ENCODE measurements around the gene DENND2C. TPM values are rescaled to one million over a fixed set of nuclear protein-coding genes. Genes with fewer than 3 reads are reported as not detected.

Gene DENND2C
- total RNA-seq, 1 experiment from 2014 or later, result 1.1 TPM

DNA sequence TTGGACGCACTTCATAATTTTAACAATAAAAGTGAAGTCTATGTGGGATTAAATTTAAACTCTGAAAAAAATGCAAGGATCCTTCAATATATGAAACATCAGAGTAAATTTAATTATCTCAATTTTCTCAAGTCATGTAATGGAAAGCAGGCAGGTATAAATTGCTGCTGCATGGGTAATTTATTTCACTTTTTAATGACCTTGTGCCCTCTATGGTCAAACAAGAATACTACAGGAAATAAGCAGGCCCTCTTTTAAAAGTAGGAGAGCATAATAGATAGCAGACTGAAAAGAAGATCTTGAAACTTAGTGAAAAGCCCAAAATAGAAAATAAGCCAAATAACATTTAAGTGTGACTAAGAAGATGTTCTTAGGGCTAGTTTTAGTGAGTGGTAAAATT is 111.3 kb downstream of the DENND2C start:
- in situ Hi-C loops (cut with HindIII; ENCODE audit: low pct_unique_long_range_greater_than_20kb, low sequenced_read_pairs) (no loop called here), intact Hi-C loops (cut with micrococcal nuclease; ENCODE audit: unreplicated experiment) (no loop called here)
- no TSS peak for BruUV-seq (replicated peaks)
- no peak for ATAC-seq
- Histone ChIP-seq H3K4me3 (ENCODE audit: low read depth in 2 of 2, low read length in 2 of 2) (no peak overlapping the region), H3K27me3 (ENCODE audit: control insufficient read depth, insufficient read depth, low read length) (no peaks in the 10 kb centered on the region), H3K36me3 (ENCODE audit: control insufficient read depth, insufficient read depth, low read length) (no peaks in the 10 kb centered on the region), H3K4me1 (ENCODE audit: control insufficient read depth, insufficient read depth, low read length) (no peaks in the 10 kb centered on the region), H3K27ac (ENCODE audit: low read length) (no peak overlapping the region), H3K9me3 (ENCODE audit: control insufficient read depth, insufficient read depth, low read depth, low read length) (no peaks in the 10 kb centered on the region)
- ChIA-PET CTCF (no interaction called here), POLR2A (no interaction called here)
- no peak for TF ChIP-seq SIN3A (IDR thresholded peaks at IDR 0.05; ENCODE audit: borderline replicate concordance, insufficient read depth, low read depth, low read length)
- no peak for TF ChIP-seq TCF7L2 (IDR thresholded peaks at IDR 0.05; ENCODE audit: low read depth, low read length)
- TF ChIP-seq, protein P1, sequence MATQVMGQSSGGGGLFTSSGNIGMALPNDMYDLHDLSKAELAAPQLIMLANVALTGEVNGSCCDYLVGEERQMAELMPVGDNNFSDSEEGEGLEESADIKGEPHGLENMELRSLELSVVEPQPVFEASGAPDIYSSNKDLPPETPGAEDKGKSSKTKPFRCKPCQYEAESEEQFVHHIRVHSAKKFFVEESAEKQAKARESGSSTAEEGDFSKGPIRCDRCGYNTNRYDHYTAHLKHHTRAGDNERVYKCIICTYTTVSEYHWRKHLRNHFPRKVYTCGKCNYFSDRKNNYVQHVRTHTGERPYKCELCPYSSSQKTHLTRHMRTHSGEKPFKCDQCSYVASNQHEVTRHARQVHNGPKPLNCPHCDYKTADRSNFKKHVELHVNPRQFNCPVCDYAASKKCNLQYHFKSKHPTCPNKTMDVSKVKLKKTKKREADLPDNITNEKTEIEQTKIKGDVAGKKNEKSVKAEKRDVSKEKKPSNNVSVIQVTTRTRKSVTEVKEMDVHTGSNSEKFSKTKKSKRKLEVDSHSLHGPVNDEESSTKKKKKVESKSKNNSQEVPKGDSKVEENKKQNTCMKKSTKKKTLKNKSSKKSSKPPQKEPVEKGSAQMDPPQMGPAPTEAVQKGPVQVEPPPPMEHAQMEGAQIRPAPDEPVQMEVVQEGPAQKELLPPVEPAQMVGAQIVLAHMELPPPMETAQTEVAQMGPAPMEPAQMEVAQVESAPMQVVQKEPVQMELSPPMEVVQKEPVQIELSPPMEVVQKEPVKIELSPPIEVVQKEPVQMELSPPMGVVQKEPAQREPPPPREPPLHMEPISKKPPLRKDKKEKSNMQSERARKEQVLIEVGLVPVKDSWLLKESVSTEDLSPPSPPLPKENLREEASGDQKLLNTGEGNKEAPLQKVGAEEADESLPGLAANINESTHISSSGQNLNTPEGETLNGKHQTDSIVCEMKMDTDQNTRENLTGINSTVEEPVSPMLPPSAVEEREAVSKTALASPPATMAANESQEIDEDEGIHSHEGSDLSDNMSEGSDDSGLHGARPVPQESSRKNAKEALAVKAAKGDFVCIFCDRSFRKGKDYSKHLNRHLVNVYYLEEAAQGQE (IDR thresholded peaks at IDR 0.05; ENCODE audit: insufficient read depth in 1 of 2, low read depth in 2 of 2, low read length in 1 of 2), result no peak
- TF ChIP-seq, protein P2, sequence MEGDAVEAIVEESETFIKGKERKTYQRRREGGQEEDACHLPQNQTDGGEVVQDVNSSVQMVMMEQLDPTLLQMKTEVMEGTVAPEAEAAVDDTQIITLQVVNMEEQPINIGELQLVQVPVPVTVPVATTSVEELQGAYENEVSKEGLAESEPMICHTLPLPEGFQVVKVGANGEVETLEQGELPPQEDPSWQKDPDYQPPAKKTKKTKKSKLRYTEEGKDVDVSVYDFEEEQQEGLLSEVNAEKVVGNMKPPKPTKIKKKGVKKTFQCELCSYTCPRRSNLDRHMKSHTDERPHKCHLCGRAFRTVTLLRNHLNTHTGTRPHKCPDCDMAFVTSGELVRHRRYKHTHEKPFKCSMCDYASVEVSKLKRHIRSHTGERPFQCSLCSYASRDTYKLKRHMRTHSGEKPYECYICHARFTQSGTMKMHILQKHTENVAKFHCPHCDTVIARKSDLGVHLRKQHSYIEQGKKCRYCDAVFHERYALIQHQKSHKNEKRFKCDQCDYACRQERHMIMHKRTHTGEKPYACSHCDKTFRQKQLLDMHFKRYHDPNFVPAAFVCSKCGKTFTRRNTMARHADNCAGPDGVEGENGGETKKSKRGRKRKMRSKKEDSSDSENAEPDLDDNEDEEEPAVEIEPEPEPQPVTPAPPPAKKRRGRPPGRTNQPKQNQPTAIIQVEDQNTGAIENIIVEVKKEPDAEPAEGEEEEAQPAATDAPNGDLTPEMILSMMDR (IDR thresholded peaks at IDR 0.05), result peak; percentile 46; the same call in 1 of the 2 replicates
- DNase-seq (ENCODE audit: low read depth, low spot score), result no peak

DNA sequence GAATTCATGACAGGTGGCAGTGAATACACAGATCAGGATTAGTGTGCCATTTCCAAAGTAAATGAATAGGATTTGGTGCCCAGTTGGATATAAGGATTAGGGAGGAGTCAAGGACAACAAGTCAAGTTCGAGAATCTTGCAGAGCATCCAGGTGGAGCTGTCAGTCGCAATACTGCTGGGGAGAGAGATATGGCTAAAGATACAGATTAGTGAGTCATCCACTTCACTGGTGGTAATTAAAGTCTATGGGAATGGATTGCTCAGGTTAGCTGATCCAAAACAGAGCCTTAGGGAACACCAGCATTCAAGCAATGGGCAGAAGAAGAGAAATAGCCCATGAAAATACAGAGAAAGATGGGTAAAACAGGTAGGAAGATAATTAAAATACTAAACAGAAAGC is 115.3 kb downstream of the DENND2C start:
- TF ChIP-seq POLR2AphosphoS5 (IDR thresholded peaks at IDR 0.05; ENCODE audit: low read depth, low read length) (no peak), TCF7L2 (IDR thresholded peaks at IDR 0.05; ENCODE audit: low read depth, low read length) (no peak), SIN3A (IDR thresholded peaks at IDR 0.05; ENCODE audit: borderline replicate concordance, insufficient read depth, low read depth, low read length) (no peak)
- TF ChIP-seq, protein P2 (IDR thresholded peaks at IDR 0.05), result no peak
- TF ChIP-seq, protein P1 (IDR thresholded peaks at IDR 0.05; ENCODE audit: insufficient read depth in 1 of 2, low read depth in 2 of 2, low read length in 1 of 2), result no peak
- Histone ChIP-seq H3K27me3 (ENCODE audit: control insufficient read depth, insufficient read depth, low read length) (no peaks in the 10 kb centered on the region), H3K4me1 (ENCODE audit: control insufficient read depth, insufficient read depth, low read length) (no peaks in the 10 kb centered on the region), H3K4me3 (ENCODE audit: low read depth in 2 of 2, low read length in 2 of 2) (no peak overlapping the region), H3K9me3 (ENCODE audit: control insufficient read depth, insufficient read depth, low read depth, low read length) (no peaks in the 10 kb centered on the region), H3K27ac (ENCODE audit: low read length) (no peak overlapping the region), H3K36me3 (ENCODE audit: control insufficient read depth, insufficient read depth, low read length) (no peaks in the 10 kb centered on the region)
- intact Hi-C loops (cut with micrococcal nuclease; ENCODE audit: unreplicated experiment) (no loop called here), in situ Hi-C loops (cut with HindIII; ENCODE audit: low pct_unique_long_range_greater_than_20kb, low sequenced_read_pairs) (no loop called here)
- ChIA-PET POLR2A (no interaction called here), CTCF (no interaction called here)
- no peak for DNase-seq (ENCODE audit: low read depth, low spot score)
- BruUV-seq (replicated peaks), result no TSS peak
- ATAC-seq, result no peak
